ENCODE data around the gene RBM45.

The RBM45 gene

GRCh38 chr2:178123163-178123562 is 10.9 kb downstream of the RBM45 start:
- no peak overlapping the region for H3K4me3 ChIP-seq (ENCODE audit: low read depth, low read length)
- DNase-seq (ENCODE audit: low read depth): no peak
- no peak for TF ChIP-seq CTCF (IDR thresholded peaks at IDR 0.05; ENCODE audit: insufficient read depth, low read depth, low read length, missing control alignments)

GRCh38 chr2:178125125-178125524 is 12.9 kb downstream of the RBM45 start:
- TF ChIP-seq CTCF (IDR thresholded peaks at IDR 0.05; ENCODE audit: insufficient read depth, low read depth, low read length, missing control alignments): no peak
- H3K4me3 ChIP-seq (ENCODE audit: low read depth, low read length): no peak overlapping the region
- no peak for DNase-seq (ENCODE audit: low read depth)

GRCh38 chr2:178125862-178126261 is 13.6 kb downstream of the RBM45 start:
- TF ChIP-seq CTCF (IDR thresholded peaks at IDR 0.05; ENCODE audit: insufficient read depth, low read depth, low read length, missing control alignments): no peak

GRCh38 chr2:178128836-178129630 is 16.8 kb downstream of the RBM45 start:
- DNase-seq (ENCODE audit: low read depth): no peak
- no peak for TF ChIP-seq CTCF (IDR thresholded peaks at IDR 0.05; ENCODE audit: insufficient read depth, low read depth, low read length, missing control alignments)
- no peak overlapping the region for H3K4me3 ChIP-seq (ENCODE audit: low read depth, low read length)

More at GRCh38 chr2:178125862-178126261, 13.6 kb downstream of the RBM45 start:
- H3K4me3 ChIP-seq (ENCODE audit: low read depth, low read length): no peak overlapping the region
- DNase-seq (ENCODE audit: low read depth): no peak

GRCh38 chr2:178136321-178137025 is 24.2 kb downstream of the RBM45 start:
- H3K4me3 ChIP-seq (ENCODE audit: low read depth, low read length): no peak overlapping the region
- DNase-seq (ENCODE audit: low read depth): no peak
- TF ChIP-seq CTCF (IDR thresholded peaks at IDR 0.05; ENCODE audit: insufficient read depth, low read depth, low read length, missing control alignments): no peak

GRCh38 chr2:178142274-178143065 is 30.2 kb downstream of the RBM45 start:
- no peak overlapping the region for H3K4me3 ChIP-seq (ENCODE audit: low read depth, low read length)
- TF ChIP-seq CTCF (IDR thresholded peaks at IDR 0.05; ENCODE audit: insufficient read depth, low read depth, low read length, missing control alignments): no peak
- no peak for DNase-seq (ENCODE audit: low read depth)
